OCI-LY3 (cell line): ENCODE measurements around the gene DNAI1.

Source experiments
- H2AFZ ChIP-seq: fragments of 200-600, 300-600 bp; shearing (Covaris generic); 2 replicates; pipeline ENCODE4 v1.6.0; 2014; ENCODE audit warnings: antibody characterized with exemption, low read depth, low read length
- H3K27ac ChIP-seq: fragments of 200-600, 300-600 bp; sonication (generic); 2 replicates; pipeline ENCODE4 v1.5.1; 2014; ENCODE audit warnings: mild to moderate bottlenecking, low read length, moderate library complexity, mixed read lengths
- H3K27me3 ChIP-seq: fragments of 200-600, 300-600 bp; sonication (generic); 2 replicates; pipeline ENCODE4 v1.6.1; 2014; ENCODE audit warnings: low read depth, low read length, mixed read lengths
- H3K36me3 ChIP-seq: fragments of 200-600, 300-600 bp; sonication (generic); replicated peaks from 2 replicates; pipeline ENCODE3; 2014; ENCODE audit warnings: low read depth, low read length, mixed read lengths
- H3K4me1 ChIP-seq: fragments of 300-600, 200-600 bp; sonication (generic); 2 replicates; pipeline ENCODE4 v1.6.1; 2014; ENCODE audit warnings: low read length, mixed read lengths
- H3K4me2 ChIP-seq: fragments of 200-600, 300-600 bp; sonication (generic); 2 replicates; pipeline ENCODE4 v1.6.1; 2014; ENCODE audit warnings: low read length, mixed read lengths
- H3K4me3 ChIP-seq: fragments of 300-600, 200-600 bp; sonication (generic); 2 replicates; pipeline ENCODE4 v1.5.1; 2014; ENCODE audit warnings: antibody characterized with exemption, mild to moderate bottlenecking, low read length, moderate library complexity
- H3K79me2 ChIP-seq: fragments of 300-600, 200-600 bp; shearing (Covaris generic); 2 replicates; pipeline ENCODE4 v1.6.1; 2014; ENCODE audit warnings: mild to moderate bottlenecking, low read length, mixed read lengths
- H3K9ac ChIP-seq: fragments of 300-600, 200-600 bp; shearing (Covaris generic); 2 replicates; pipeline ENCODE4 v1.6.0; 2014; ENCODE audit warnings: mild to moderate bottlenecking, low read length, moderate library complexity
- H3K9me3 ChIP-seq: fragments of 200-600, 300-600 bp; shearing (Covaris generic); 2 replicates; pipeline ENCODE4 v1.6.1; 2014; ENCODE audit warnings: low read length, mixed read lengths; ENCODE audit not compliant: insufficient read depth
- H4K20me1 ChIP-seq: fragments of 200-600, 300-600 bp; sonication (generic); 2 replicates; pipeline ENCODE4 v1.6.1; 2016; ENCODE audit warnings: low read length, mixed read lengths; ENCODE audit not compliant: insufficient read depth
- CTCF ChIP-seq: fragments of 200-600, 300-600 bp; sonication (generic); IDR thresholded peaks from 2 replicates; pipeline ENCODE4 v1.5.1; 2014; ENCODE audit warnings: antibody characterized with exemption, low read length, low read depth
- EZH2phosphoT487 ChIP-seq: fragments of 200-600 bp; shearing (Covaris generic); IDR thresholded peaks from 2 replicates; pipeline ENCODE4 v1.6.1; 2018; ENCODE audit warnings: antibody characterized with exemption, mixed run types, low read depth

DNAI1 gene

GRCh38 chr9:34446468-34446891, 12.1 kb upstream of the DNAI1 start:
- Histone ChIP-seq H3K9me3 (no peaks in the 10 kb centered on the region), H3K36me3 (no peaks in the 10 kb centered on the region), H3K4me2 (no peak overlapping the region), H3K4me3 (no peak overlapping the region), H3K27ac (no peak overlapping the region), H4K20me1 (0 out of 2 replicates have a peak, but pooled peaks cover 5% of the 10 kb centered on the region), H3K4me1 (peaks cover 6% of the 10 kb centered on the region), H3K79me2 (no peaks in the 10 kb centered on the region; the same call in 1 of the 2 replicates), H3K9ac (no peak overlapping the region), H3K27me3 (no peaks in the 10 kb centered on the region), H2AFZ (no peak overlapping the region)
- no peak for TF ChIP-seq EZH2phosphoT487
- TF ChIP-seq CTCF, result no peak

- H3K27ac ChIP-seq, result no peak overlapping the region
- H2AFZ ChIP-seq, result no peak overlapping the region
- H3K9ac ChIP-seq, result no peak overlapping the region
- H3K9me3 ChIP-seq, result no peaks in the 10 kb centered on the region
- no peaks in the 10 kb centered on the region; the same call in 1 of the 2 replicates for H3K79me2 ChIP-seq
- H3K4me2 ChIP-seq, result no peak overlapping the region
- TF ChIP-seq EZH2phosphoT487 (no peak), CTCF (no peak)
- H3K27me3 ChIP-seq, result no peaks in the 10 kb centered on the region
- no peaks in the 10 kb centered on the region for H3K36me3 ChIP-seq
- no peak overlapping the region for H3K4me3 ChIP-seq
- H3K4me1 ChIP-seq, result peaks cover 9% of the 10 kb centered on the region
- 0 out of 2 replicates have a peak, but pooled peaks cover 5% of the 10 kb centered on the region for H4K20me1 ChIP-seq
Observed at GRCh38 chr9:34446951-34447350, 11.7 kb upstream of the DNAI1 start.

GRCh38 chr9:34450644-34451043, 8.0 kb upstream of the DNAI1 start:
- Histone ChIP-seq H4K20me1 (0 out of 2 replicates have a peak, but pooled peaks cover 5% of the 10 kb centered on the region), H3K36me3 (no peaks in the 10 kb centered on the region), H3K27me3 (no peaks in the 10 kb centered on the region), H3K9ac (no peak overlapping the region), H3K4me2 (no peak overlapping the region), H3K9me3 (no peaks in the 10 kb centered on the region), H3K79me2 (no peaks in the 10 kb centered on the region; the same call in 1 of the 2 replicates), H3K4me3 (no peak overlapping the region), H3K27ac (no peak overlapping the region), H3K4me1 (peaks cover 9% of the 10 kb centered on the region), H2AFZ (no peak overlapping the region)
- TF ChIP-seq EZH2phosphoT487 (no peak), CTCF (no peak)

GRCh38 chr9:34451135-34451534, 7.5 kb upstream of the DNAI1 start:
- Histone ChIP-seq H3K4me3 (no peak overlapping the region), H3K4me1 (peaks cover 9% of the 10 kb centered on the region), H3K27me3 (no peaks in the 10 kb centered on the region), H4K20me1 (0 out of 2 replicates have a peak, but pooled peaks cover 5% of the 10 kb centered on the region), H3K79me2 (no peaks in the 10 kb centered on the region; the same call in 1 of the 2 replicates), H3K36me3 (no peaks in the 10 kb centered on the region), H3K9ac (no peak overlapping the region), H2AFZ (no peak overlapping the region), H3K27ac (no peak overlapping the region), H3K4me2 (no peak overlapping the region), H3K9me3 (no peaks in the 10 kb centered on the region)
- TF ChIP-seq CTCF, result no peak
- TF ChIP-seq EZH2phosphoT487, result no peak
